Smooth muscle cell (in vitro differentiated cells): ENCODE data around the gene DAAM1. TPM values are rescaled to one million over a fixed set of nuclear protein-coding genes. Genes with fewer than 3 reads are reported as not detected.

Source experiments
- DNase-seq: peaks from one replicate; lab custom pipeline; 2025; ENCODE audit not compliant: unreplicated experiment; lab: John Stamatoyannopoulos, UW
- H2AFZ ChIP-seq: fragments of 200-600 bp; sonication (generic); 2 replicates; pipeline ENCODE4 v1.6.0; 2016; ENCODE audit warnings: antibody characterized with exemption, low read depth, mild to moderate bottlenecking
- H3F3A ChIP-seq: fragments of 200-600 bp; sonication (generic); 2 replicates; pipeline ENCODE4 v1.6.0; 2017; ENCODE audit warnings: antibody characterized with exemption, low read depth
- H3K27ac ChIP-seq: fragments of 200-600 bp; sonication (generic); 2 replicates; pipeline ENCODE4 v1.5.1; 2016; ENCODE audit warnings: low read depth, mild to moderate bottlenecking
- H3K27me3 ChIP-seq: fragments of 200-600 bp; sonication (generic); 2 replicates; pipeline ENCODE4 v1.6.1; 2016; ENCODE audit warnings: low read depth, mild to moderate bottlenecking
- H3K36me3 ChIP-seq: fragments of 200-600 bp; sonication (generic); 2 replicates; pipeline ENCODE4 v1.5.1; 2016; ENCODE audit warnings: low read depth
- H3K4me1 ChIP-seq: fragments of 200-600 bp; sonication (generic); 2 replicates; pipeline ENCODE4 v1.5.1; 2016; ENCODE audit warnings: low read depth
- H3K4me2 ChIP-seq: fragments of 200-600 bp; sonication (generic); 2 replicates; pipeline ENCODE4 v1.6.0; 2016; ENCODE audit warnings: mild to moderate bottlenecking
- H3K4me3 ChIP-seq: fragments of 200-600 bp; sonication (generic); 2 replicates; pipeline ENCODE4 v1.5.1; 2016; ENCODE audit warnings: mild to moderate bottlenecking
- H3K79me2 ChIP-seq: fragments of 200-600 bp; sonication (generic); 2 replicates; pipeline ENCODE4 v1.6.0; 2016; ENCODE audit warnings: low read depth, mild to moderate bottlenecking
- H3K9ac ChIP-seq: fragments of 200-600 bp; sonication (generic); 2 replicates; pipeline ENCODE4 v1.6.0; 2016; ENCODE audit warnings: low read depth
- H3K9me3 ChIP-seq: fragments of 200-600 bp; sonication (generic); replicated peaks from 2 replicates; pipeline ENCODE4 v1.5.1; 2016; ENCODE audit warnings: low read depth
- H4K20me1 ChIP-seq: fragments of 200-600 bp; sonication (generic); 2 replicates; pipeline ENCODE4 v1.6.0; 2016; ENCODE audit warnings: low read depth
- CTCF ChIP-seq: fragments of 200-600 bp; sonication (generic); IDR thresholded peaks from 2 replicates; pipeline ENCODE4 v1.5.1; 2017; ENCODE audit warnings: borderline replicate concordance, mild to moderate bottlenecking, antibody characterized with exemption; ENCODE audit not compliant: insufficient read depth, poor library complexity, severe bottlenecking
- WGBS: methylation state at CpG from one replicate; pipeline ENCODE4 v1.1.7; 2016; ENCODE audit warnings: low lambda C conversion rate; 5-methylcytosine and 5-hydroxymethylcytosine counted together
- polyA plus RNA-seq: library from polyadenylated mRNA; unstranded; fragments of >200 nt; fragmentation: Nextera tagmentation; extraction: Ambion mirVana; gene quantifications from 2 replicates; pipeline ENCODE4 v1.2.1, GENCODE V29; 2016
- total RNA-seq: library from RNA; depleted of rRNA; stranded (reverse); fragments of >200 nt; gene quantifications from 2 replicates; pipeline ENCODE4 v1.2.3, GENCODE V29; 2014

DAAM1 gene
- total and polyA plus RNA-seq, 2 experiments from 2014 or later, result 10.9 to 46.4 TPM

GRCh38 chr14:59376686-59377085, 188.2 kb downstream of the DAAM1 start:
- Histone ChIP-seq H3K9ac (no peak overlapping the region), H3F3A (peaks cover 8% of the 10 kb centered on the region), H3K4me2 (no peak overlapping the region), H2AFZ (no peak overlapping the region), H3K4me3 (no peak overlapping the region), H3K9me3 (no peaks in the 10 kb centered on the region), H4K20me1 (no peaks in the 10 kb centered on the region), H3K27ac (no peak overlapping the region), H3K4me1 (no peaks in the 10 kb centered on the region), H3K79me2 (no peaks in the 10 kb centered on the region), H3K36me3 (no peaks in the 10 kb centered on the region), H3K27me3 (no peaks in the 10 kb centered on the region)
- DNase-seq, result no peak
- 77% methylated on average over 3 of the region's 3 CpGs for WGBS
- no peak for TF ChIP-seq CTCF

- no peaks in the 10 kb centered on the region for H3K36me3 ChIP-seq
- H4K20me1 ChIP-seq, result no peaks in the 10 kb centered on the region
- peaks cover 8% of the 10 kb centered on the region for H3F3A ChIP-seq
- H3K79me2 ChIP-seq, result no peaks in the 10 kb centered on the region
- H3K27ac ChIP-seq, result peak overlapping the region; percentile 1
- no peak for TF ChIP-seq CTCF
- DNase-seq, result no peak
- no peaks in the 10 kb centered on the region for H3K27me3 ChIP-seq
- H3K4me2 ChIP-seq, result peak overlapping the region; percentile 1
- no peak overlapping the region for H3K4me3 ChIP-seq
- no peak overlapping the region for H2AFZ ChIP-seq
- no peaks in the 10 kb centered on the region for H3K4me1 ChIP-seq
- 5% methylated on average over 3 of the region's 3 CpGs for WGBS
- H3K9me3 ChIP-seq, result no peaks in the 10 kb centered on the region
- no peak overlapping the region for H3K9ac ChIP-seq
Observed at GRCh38 chr14:59377491-59377890, 189.0 kb downstream of the DAAM1 start.

- Histone ChIP-seq H3K79me2 (no peaks in the 10 kb centered on the region), H2AFZ (no peak overlapping the region), H3K27ac (peak overlapping the region; percentile 1), H3K9me3 (no peaks in the 10 kb centered on the region), H3K4me3 (no peak overlapping the region), H3K4me1 (no peaks in the 10 kb centered on the region), H3K36me3 (no peaks in the 10 kb centered on the region), H3K9ac (no peak overlapping the region), H3K4me2 (no peak overlapping the region), H3K27me3 (no peaks in the 10 kb centered on the region), H3F3A (peaks cover 8% of the 10 kb centered on the region), H4K20me1 (no peaks in the 10 kb centered on the region)
- WGBS, result 63% methylated on average over 9 of the region's 9 CpGs
- no peak for DNase-seq
- TF ChIP-seq CTCF, result no peak
Observed at GRCh38 chr14:59377991-59378601, 189.6 kb downstream of the DAAM1 start.

- Histone ChIP-seq H3K27ac (no peak overlapping the region), H3K27me3 (no peaks in the 10 kb centered on the region), H3K4me1 (no peaks in the 10 kb centered on the region), H3K4me2 (no peak overlapping the region), H3K4me3 (no peak overlapping the region), H3F3A (no peaks in the 10 kb centered on the region), H3K79me2 (no peaks in the 10 kb centered on the region), H4K20me1 (no peaks in the 10 kb centered on the region), H3K9me3 (no peaks in the 10 kb centered on the region), H3K36me3 (no peaks in the 10 kb centered on the region), H3K9ac (no peak overlapping the region), H2AFZ (no peak overlapping the region)
- WGBS, result 97% methylated on average over 1 of the region's 1 CpG
- no peak for DNase-seq
- TF ChIP-seq CTCF, result no peak
Observed at GRCh38 chr14:59389936-59390335, 201.5 kb downstream of the DAAM1 start.
